Pancreas (tissue), 10 donors: ENCODE data around the gene KIDINS220. TPM values are rescaled to one million over a fixed set of nuclear protein-coding genes. Genes with fewer than 3 reads are reported as not detected.

Experiments used
- ATAC-seq, 4 donors: fragments of 200-7000 bp; cut with Tn5 transposase; one replicate each; pipeline versions ENCODE4 v1.8.0 to v1.9.1; 2020; ENCODE audit warnings: mild to moderate bottlenecking in 4 of 4, moderate library complexity in 4 of 4
- DNase-seq, 6 donors: peaks; one replicate each; pipeline ENCODE4 v3.0.0-alpha.2; 2020
- FAIRE-seq: peaks from 2 replicates; lab custom pipeline; 2012; peaks lifted over from hg19 to GRCh38; lab: Jason Lieb, UNC
- H3K27ac ChIP-seq, 4 donors: fragments of 200-600 bp; sonication (generic); 1 replicate in 3 of 4; 2 replicates in 1 of 4; pipeline versions ENCODE4 v1.5.0 to v1.8.0; 2020
- H3K27me3 ChIP-seq, 4 donors: fragments of 200-600 bp; one replicate each; pipeline ENCODE4 v1.8.0; 2021
- H3K36me3 ChIP-seq, 3 donors: fragments of 200-600 bp; sonication (generic) in 1 of 3; one replicate each; pipeline versions ENCODE4 v1.5.0 to v1.8.0; 2020 to 2021
- H3K4me1 ChIP-seq, 3 donors: fragments of 200-600 bp; one replicate each; pipeline ENCODE4 v1.8.0; 2021
- H3K4me3 ChIP-seq, 4 donors: fragments of 200-600 bp; sonication (generic) in 2 of 4; one replicate each; pipeline versions ENCODE4 v1.5.0 to v1.8.0; 2020 to 2021
- H3K9me3 ChIP-seq, 4 donors: fragments of 200-600 bp; one replicate each; pipeline ENCODE4 v1.8.0; 2021
- CTCF ChIP-seq, 4 donors: fragments of 200-600 bp; sonication (generic) in 3 of 4; IDR thresholded peaks; one replicate each; pipeline versions ENCODE4 v1.5.0 to v1.8.0; 2021; ENCODE audit warnings: antibody characterized with exemption in 4 of 4
- WGBS, 2 donors: extraction: QIAGEN DNeasy Blood & Tissue Kit; methylation state at CpG; one replicate each; pipeline ENCODE4 v1.1.7; 2013; 5-methylcytosine and 5-hydroxymethylcytosine counted together
- intact Hi-C, 3 donors: fragments of 100-400 bp; cut with DNase I; formaldehyde crosslinking; loops; one replicate each; pipeline versions ENCODE4 v1.11.1 to v1.14.2; 2022
- polyA plus RNA-seq, 2 donors: library from polyadenylated mRNA; stranded (reverse); fragments of 200-250 nt; gene quantifications; one replicate each; pipeline ENCODE4 v1.2.3, GENCODE V29; 2013
- total RNA-seq, 6 donors: library from RNA; stranded (reverse); fragmentation: NEBNext Ultra II Directional in 4 of 6; extraction: Animal tissue kit (Norgen Biotek cat#: 25700) in 4 of 6; gene quantifications; one replicate each; pipeline versions ENCODE4 v1.2.1 to v1.2.4, GENCODE V29; 2021 to 2023
- donor health status: healthy with polysubstance abuse.
- donor health status: DM: no; HTN: no; CAD: no; lungs with moderate emphysema.
- donor health status: DM: no; HTN: no; CAD: no.
- donor health status: control.
- donor health status: control.
- donor health status: Bipolar disorder and iron deficiency.
- donor health status: DM: yes; HTN: yes; CAD: no.
- donor health status: DM: no; HTN: no; CAD: no.
- donor health status: DM: no; HTN: no; CAD: no.
- donor health status: DM: yes; HTN: yes; CAD: no.

KIDINS220 gene
- total and polyA plus RNA-seq, 8 donors: 8.5 to 34.3 (median 18.2) TPM

- Histone ChIP-seq H3K4me3 (no peak overlapping the region), H3K9me3 (no peaks in the 10 kb centered on the region), H3K27me3 (no peaks in the 10 kb centered on the region), H3K27ac (no peak overlapping the region), H3K36me3 (no peaks in the 10 kb centered on the region), H3K4me1 (no peaks in the 10 kb centered on the region)
- DNase-seq (no peak), FAIRE-seq (no peak), ATAC-seq (no peak)
- intact Hi-C loops: no loop called here
- WGBS, 2 donors: 72 to 81% methylated on average over 1 of the region's 1 CpG
- no peak for TF ChIP-seq CTCF (IDR thresholded peaks at IDR 0.05)
These were observed 24.4 kb upstream of the KIDINS220 start for GRCh38 chr2:8861797-8862196.

- intact Hi-C loops: no loop called here
- no peak for DNase-seq
- no peak for TF ChIP-seq CTCF (IDR thresholded peaks at IDR 0.05)
- no peaks in the 10 kb centered on the region for H3K27me3 ChIP-seq
- no peak for ATAC-seq
- H3K27ac ChIP-seq: no peak overlapping the region
- no peaks in the 10 kb centered on the region for H3K9me3 ChIP-seq
- no peaks in the 10 kb centered on the region for H3K4me1 ChIP-seq
- 46 to 56% methylated on average over 2 of the region's 2 CpGs for WGBS, 2 donors
- H3K36me3 ChIP-seq: no peaks in the 10 kb centered on the region
- H3K4me3 ChIP-seq: no peak overlapping the region
- no peak for FAIRE-seq
These were observed 22.8 kb upstream of the KIDINS220 start for GRCh38 chr2:8860239-8860638.

- Histone ChIP-seq H3K36me3 (no peaks in the 10 kb centered on the region), H3K9me3 (no peaks in the 10 kb centered on the region), H3K27ac (no peak overlapping the region), H3K4me1 (no peaks in the 10 kb centered on the region), H3K27me3 (no peaks in the 10 kb centered on the region), H3K4me3 (no peak overlapping the region)
- 26 to 51% methylated on average over 1 of the region's 1 CpG for WGBS, 2 donors
- ATAC-seq (no peak), DNase-seq (no peak), FAIRE-seq (no peak)
- TF ChIP-seq CTCF (IDR thresholded peaks at IDR 0.05): no peak
- intact Hi-C loops: no loop called here
These were observed 21.5 kb upstream of the KIDINS220 start for GRCh38 chr2:8858910-8859309.

GRCh38 chr2:8858264-8858663, 20.9 kb upstream of the KIDINS220 start:
- FAIRE-seq (no peak), DNase-seq (no peak), ATAC-seq (no peak)
- H3K27ac ChIP-seq: no peak overlapping the region
- TF ChIP-seq CTCF (IDR thresholded peaks at IDR 0.05): no peak
- H3K4me3 ChIP-seq: no peak overlapping the region
- H3K9me3 ChIP-seq: no peaks in the 10 kb centered on the region
- no peaks in the 10 kb centered on the region for H3K4me1 ChIP-seq
- 94 to 95% methylated on average over 7 of the region's 7 CpGs for WGBS, 2 donors
- no peaks in the 10 kb centered on the region for H3K27me3 ChIP-seq
- intact Hi-C loops: no loop called here
- no peaks in the 10 kb centered on the region for H3K36me3 ChIP-seq

GRCh38 chr2:8857709-8858108, 20.3 kb upstream of the KIDINS220 start:
- no peaks in the 10 kb centered on the region for H3K9me3 ChIP-seq
- no peak for FAIRE-seq
- H3K4me1 ChIP-seq: no peaks in the 10 kb centered on the region
- no peak for TF ChIP-seq CTCF (IDR thresholded peaks at IDR 0.05)
- H3K27ac ChIP-seq: no peak overlapping the region
- H3K36me3 ChIP-seq: no peaks in the 10 kb centered on the region
- intact Hi-C loops: no loop called here
- DNase-seq: no peak
- no peaks in the 10 kb centered on the region for H3K27me3 ChIP-seq
- H3K4me3 ChIP-seq: no peak overlapping the region
- 89 to 93% methylated on average over 11 of the region's 11 CpGs for WGBS, 2 donors
- ATAC-seq: no peak
